ENCODE data around the gene ELMO1.

ELMO1 gene

DNA sequence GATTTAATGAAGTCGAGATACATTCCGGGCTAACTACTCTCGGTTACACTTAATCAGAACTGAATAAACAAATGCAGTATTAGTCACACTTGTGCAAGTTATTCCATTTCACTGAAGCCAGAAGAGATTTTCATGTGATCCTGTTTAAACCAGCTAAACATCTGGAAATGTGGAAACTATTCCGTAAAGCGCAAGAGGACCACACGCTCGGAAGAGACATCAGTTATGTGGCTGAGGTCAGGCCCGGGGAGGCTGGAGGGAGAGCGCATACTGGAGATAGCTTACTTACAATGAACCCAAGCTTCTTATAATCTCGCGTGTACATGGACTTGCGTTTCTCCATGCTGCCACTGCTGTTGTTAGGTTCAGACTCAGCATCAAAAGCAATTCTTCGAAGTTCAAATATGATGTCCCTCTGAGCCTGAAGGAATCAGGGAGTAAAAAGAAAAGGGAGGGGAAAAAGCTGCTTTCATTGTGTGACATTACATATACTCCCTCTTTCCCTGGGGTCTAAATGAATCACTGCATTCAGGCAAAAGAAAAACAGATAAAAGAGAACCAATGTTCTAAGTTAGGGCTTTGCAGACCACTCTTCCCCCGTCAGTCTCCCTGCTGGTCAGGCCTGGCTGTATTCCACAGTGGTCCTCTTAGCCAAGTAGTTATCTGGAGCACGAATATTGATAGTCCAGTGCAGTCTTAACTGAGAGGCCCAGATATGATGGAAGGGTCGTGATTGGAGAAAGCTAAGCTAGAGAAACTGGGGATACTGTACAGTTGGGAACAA lies 237.4 kb downstream of the ELMO1 start:
- DNase-seq: no peak

GRCh38 chr7:37209195-37209594 lies 239.5 kb downstream of the ELMO1 start:
- DNase-seq: no peak

- DNase-seq: peak; percentile 44
Measured at GRCh38 chr7:37208528-37208927, 240.1 kb downstream of the ELMO1 start.

DNA sequence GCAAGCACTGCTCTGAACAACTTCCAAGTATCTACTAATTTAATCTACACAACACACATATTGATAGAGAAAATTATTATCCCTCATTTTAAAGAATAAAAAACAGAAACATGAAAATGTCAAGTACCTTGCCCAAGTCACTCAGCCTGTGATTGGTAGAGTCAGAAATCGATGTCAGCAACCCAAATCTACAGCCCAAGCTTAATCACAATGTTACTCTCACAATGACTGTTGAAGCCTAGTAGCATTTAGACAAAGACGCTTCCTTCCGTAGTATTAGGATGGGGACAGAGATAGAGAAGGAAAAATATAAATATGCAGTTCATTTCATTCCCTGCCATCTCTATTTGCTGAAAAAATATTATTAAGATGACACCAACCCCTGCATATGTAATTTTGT lies 242.5 kb downstream of the ELMO1 start:
- no peak for DNase-seq

GRCh38 chr7:37205451-37205850 lies 243.2 kb downstream of the ELMO1 start:
- DNase-seq: no peak

DNA sequence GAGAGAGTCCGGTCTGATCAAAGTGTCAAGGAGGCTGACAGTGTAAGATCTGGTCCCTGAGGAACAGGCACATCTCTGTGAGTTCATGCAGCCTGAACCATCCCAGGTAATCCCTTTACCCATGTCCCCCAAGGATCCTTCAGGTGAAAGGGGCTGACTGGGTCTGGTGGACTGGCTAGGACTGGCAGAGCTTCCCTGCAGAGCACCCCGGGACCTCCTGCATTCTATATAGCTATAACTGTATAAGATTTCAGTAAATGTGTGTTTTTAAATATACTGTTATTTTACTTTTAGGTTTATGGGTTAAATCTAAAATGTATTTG lies 246.8 kb downstream of the ELMO1 start:
- no peak for DNase-seq

DNA sequence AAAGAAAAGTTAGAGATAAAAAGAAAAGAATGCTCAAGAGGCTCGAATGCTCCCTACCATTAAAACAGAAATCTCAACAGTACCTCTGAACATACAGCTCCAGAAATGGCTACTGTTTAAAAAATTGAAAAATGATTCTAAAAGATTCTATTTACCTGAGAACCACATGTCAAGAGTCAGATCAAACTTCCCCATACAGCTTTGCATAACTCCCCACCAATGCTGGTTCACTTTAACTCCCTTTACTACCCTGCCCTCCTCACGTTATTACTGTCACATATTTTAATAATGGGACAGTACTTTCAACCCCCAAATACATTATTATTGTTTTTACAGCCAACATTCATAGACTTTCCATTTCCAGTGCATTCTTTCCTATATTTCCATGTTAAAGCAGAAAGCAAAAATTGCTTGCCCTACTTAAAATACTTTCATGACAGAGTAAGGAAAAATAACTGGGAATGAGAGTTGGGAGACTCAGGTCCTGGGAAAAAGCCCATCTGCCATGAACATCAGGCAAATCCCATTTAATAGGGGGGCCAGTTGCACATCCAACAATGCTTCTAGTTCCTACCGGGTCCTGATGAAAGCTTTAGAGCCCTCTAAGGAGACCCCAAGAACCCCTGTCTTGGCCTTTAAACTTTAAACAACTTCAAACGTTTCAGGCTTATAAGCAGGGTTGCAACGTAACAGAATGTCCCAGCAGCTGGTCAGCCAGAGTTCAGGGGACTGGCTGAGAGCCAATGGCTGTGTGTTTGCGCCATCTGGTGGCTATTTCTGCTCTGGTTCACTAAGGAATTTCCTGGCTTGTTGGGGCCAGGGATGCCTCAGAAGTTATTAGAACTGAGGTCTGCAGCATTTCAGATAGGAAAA lies 247.4 kb downstream of the ELMO1 start:
- DNase-seq: peak; percentile 69

DNA sequence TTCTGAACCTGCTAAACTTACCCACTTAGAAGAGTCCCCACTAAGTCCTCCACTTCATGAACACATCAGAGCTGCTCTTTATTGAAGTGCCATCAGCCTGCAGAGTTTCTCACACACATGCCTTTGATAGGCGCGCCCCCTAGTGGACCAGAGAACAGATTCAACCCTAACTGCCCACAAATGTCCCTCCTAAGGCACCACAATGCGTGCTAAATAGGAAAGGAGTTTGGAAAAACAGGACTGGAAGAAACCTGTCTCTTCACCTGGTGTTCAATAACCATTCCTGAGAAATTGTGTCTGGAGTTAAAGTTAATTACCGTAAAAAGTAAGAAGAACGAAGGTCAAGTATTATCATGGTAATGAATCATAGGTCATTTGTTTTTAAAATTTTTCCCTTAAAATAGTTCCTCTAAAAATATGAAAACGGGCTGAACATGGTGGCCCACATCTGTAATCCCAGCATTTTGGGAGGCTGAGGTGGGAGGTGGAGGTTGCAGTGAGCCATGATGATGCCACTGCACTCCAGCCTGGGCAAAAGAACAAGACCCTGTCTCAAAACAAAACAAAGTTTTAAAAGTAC lies 249.7 kb downstream of the ELMO1 start:
- DNase-seq: peak; percentile 75

- no peak for DNase-seq
Measured at GRCh38 chr7:37198041-37198905, 250.4 kb downstream of the ELMO1 start.

DNA sequence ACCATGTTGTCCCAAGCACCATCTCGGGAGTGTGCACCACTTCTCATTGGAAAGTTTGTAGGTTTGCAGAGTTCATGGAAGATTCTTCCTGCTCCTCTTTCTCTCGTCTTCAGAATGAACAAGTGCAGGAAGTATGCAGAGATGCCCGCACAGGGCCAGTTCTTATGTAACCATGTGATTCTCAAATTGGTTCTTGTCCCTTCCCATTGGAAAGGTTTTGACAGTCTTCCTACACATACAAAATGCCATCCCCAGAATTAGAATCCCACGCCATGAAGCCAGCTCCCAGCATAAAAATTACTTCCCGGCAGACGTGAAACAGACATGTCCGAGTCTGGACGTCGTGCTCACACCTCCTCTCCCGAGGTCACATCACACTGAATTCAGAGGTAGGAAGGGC lies 251.6 kb downstream of the ELMO1 start:
- DNase-seq: no peak

GRCh38 chr7:37196676-37197075 lies 252.0 kb downstream of the ELMO1 start:
- no peak for DNase-seq

DNA sequence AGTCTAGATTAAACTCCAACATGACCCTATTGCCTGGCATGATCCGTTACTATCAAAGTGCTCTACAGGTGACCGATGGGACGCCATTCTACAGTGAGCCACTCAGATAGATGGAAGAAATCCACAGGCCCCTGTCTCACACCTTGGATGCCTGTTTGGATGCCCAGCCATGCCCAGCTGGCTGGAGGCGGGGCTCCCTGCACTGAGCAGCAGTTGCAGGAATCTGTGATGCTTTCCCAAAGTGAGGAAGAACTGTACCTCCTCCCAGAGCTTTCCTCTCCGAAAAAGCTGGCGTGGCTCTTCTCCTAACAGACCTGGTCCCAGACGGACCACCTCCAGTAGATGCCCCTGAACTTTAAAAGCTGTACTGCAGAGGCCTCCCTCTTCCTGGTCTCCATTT lies 253.3 kb downstream of the ELMO1 start:
- DNase-seq: no peak

DNA sequence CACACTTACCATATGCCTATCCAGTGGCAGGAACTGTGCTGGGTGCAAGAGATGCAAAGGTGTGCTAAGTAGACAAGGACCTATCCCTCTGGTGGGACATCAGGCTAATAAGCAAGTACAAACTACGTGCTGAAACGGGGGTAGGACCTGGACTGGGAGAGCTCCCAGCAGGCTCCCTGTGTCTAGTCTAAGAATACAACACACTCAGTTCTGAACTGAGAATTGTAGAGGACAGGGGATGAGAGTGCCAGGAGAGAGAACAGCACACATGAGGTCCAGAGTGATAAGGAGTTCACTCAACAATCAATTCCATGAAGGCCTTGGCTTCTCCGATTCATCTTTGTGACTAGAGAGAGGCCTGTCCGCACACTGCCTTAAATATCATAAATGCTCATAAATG lies 253.7 kb downstream of the ELMO1 start:
- no peak for DNase-seq

DNA sequence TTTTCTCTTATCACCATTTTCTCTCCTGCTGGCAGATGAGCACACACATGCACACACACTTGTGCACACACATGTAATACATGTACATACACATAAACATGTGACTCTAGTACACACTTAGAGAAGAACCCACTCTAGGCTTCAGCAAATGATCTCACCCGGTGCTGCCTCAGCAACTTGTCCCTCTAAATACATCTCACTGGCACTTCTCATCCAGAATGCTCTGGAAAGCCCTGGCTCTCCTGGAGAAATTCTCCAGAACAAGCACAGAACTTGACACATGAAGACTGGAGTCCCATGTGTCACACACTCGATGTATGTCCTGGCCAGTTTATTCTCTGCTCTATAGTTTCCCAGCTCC lies 254.9 kb downstream of the ELMO1 start:
- DNase-seq: no peak

- no peak for DNase-seq
Measured at GRCh38 chr7:37193087-37193774, 255.4 kb downstream of the ELMO1 start.

DNA sequence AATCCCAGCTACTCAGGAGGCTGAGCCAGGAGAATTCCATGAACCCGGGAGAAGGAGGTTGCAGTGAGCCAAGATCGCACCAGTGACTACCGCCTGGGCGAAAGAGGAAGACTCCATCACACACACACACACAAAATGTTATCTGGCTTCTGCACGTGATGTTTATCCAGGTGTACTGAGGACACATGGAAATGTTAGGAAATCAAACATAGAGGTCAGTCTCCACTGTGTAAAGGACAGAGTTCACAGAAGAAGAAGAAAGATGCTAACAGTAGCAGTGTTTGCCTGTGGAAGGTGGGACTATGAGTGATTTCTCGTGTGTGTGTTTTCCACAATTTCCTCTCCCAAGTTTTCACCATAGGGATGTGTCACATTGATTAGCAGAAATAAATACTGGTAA lies 256.9 kb downstream of the ELMO1 start:
- no peak for DNase-seq

DNA sequence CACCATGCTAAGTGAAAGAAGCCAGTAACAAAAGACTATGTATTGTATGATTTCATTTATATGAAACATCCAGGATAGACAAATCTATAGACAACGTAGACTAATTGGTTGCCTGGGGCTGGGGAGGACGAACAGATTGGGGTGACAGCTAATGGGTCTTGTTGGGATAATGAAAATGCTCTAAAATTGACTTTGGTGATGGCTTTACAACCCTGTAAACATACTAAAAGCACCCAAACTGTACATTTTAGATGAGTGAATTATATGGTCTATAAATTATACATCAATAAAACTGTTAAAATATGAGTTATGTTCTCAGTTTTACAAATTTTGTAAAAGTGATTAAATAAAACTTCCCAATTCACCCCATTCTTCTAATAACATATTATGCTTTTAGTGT lies 261.5 kb downstream of the ELMO1 start:
- no peak for DNase-seq

DNA sequence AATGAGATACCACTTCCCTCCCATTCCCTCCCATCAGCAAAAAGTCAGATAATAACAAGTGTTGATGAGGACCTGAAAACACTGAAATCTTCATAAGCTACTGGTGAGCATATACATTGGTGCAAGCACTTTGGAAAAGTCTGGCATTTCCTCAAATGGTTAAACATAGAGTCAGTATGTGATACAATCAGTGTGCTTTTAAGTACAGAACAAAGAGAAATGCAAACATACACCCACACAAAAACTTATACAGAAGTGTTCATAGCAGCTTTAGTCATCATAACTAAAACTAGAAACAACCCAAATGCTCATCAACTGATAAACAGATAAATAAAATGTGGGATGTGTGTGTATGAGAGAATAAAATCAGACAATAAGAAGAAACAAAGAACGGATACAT lies 261.9 kb downstream of the ELMO1 start:
- DNase-seq: no peak

DNA sequence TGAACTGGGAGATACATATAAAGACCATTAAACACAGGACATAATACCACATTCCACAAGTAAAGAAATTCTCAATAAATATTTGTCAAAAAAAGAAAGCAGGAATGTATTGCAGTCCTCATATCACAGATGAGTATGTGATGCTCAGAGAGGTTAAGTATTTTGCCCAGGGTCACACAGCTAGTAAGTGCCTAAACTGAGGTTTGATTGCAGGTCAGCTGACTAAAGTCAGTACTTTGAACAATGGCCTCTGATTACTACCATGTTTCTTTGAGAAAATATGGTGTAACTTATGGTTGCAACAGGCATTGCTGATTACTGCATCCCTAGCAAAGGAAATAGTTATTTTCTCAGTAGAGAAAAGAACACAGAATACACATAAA lies 267.1 kb downstream of the ELMO1 start:
- no peak for DNase-seq

GRCh38 chr7:37180828-37181549 lies 267.7 kb downstream of the ELMO1 start:
- DNase-seq: no peak

DNA sequence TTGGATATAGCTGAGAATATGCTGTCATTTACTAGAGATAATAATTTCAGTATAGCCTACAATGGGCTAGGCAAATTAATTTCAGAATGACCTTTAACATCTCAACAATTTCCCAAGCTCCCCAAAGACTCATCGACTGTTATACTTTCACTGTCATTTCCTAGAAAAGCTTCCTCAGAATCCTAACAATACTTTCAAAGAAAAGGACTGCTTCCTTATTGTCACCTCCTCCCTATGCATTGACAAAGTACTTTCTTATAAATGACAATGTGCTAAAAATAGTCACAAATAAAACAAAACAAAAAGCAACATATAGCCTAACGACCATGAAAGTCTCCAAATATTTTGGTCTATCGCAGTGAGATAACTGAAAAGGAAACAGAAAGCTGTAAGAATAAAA lies 272.6 kb downstream of the ELMO1 start:
- no peak for DNase-seq

DNA sequence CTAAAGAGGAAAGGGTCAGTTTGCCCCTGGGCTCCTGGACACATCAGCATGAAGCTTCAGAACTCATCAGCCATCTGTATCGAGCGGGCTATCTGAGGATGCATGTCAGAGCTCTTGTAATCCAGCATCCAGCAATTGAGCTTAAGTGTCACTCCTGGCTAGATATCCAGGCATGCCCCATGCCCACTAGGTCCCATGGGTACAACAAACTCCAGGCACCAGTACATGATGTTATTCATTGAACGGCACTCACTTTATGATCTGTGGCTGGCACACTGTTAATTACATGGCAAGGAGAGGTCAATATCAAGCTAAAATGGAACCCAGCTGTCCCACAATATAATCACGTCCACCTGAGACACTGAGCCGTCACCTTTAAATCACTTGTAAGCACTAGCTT lies 274.2 kb downstream of the ELMO1 start:
- no peak for DNase-seq
